Ovary (tissue), 3 donors: ENCODE results near the gene PDE1A.

Experiments
- EP300 ChIP-seq: sonication (generic); formaldehyde crosslinking; IDR thresholded peaks from one replicate; pipeline ENCODE4 v1.6.1; 2017; ENCODE audit warnings: antibody characterized with exemption
- POLR2A ChIP-seq: fragments of 450-650 bp; IDR thresholded peaks from one replicate; pipeline ENCODE4 v1.6.1; 2017; ENCODE audit warnings: antibody characterized with exemption, mild to moderate bottlenecking, moderate library complexity
- TF ChIP-seq, protein P1 (sequence below), 3 donors: fragments of 450-650 bp in 2 of 3; fragments of 200-600 bp in 1 of 3; IDR thresholded peaks; one replicate each; pipeline versions ENCODE4 v1.5.1 to v1.8.0; 2016 to 2022; ENCODE audit warnings: antibody characterized with exemption in 3 of 3, mild to moderate bottlenecking in 1 of 3
- donor health status: DM: no; HTN: no; CAD: no.

DNA sequence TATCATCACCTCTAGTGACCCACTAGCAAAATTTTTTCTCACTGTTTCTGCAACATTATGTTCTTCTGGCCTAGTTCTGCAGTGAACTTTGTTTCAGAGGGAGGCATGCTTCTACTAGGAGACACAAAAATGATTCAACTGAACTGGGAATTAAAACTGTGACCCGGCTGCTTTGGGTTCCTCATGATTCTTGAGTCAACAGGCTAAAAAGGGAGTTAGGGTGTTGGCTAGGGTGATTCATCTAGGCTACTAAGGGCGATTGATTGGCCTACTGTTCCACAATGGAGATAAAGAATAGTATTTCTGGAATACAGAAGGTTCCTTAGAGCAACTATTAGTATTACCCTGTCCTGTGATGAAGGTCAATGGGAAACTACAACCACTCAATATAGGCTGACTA, 261.6 kb downstream of the PDE1A start:
- TF ChIP-seq, protein P1, sequence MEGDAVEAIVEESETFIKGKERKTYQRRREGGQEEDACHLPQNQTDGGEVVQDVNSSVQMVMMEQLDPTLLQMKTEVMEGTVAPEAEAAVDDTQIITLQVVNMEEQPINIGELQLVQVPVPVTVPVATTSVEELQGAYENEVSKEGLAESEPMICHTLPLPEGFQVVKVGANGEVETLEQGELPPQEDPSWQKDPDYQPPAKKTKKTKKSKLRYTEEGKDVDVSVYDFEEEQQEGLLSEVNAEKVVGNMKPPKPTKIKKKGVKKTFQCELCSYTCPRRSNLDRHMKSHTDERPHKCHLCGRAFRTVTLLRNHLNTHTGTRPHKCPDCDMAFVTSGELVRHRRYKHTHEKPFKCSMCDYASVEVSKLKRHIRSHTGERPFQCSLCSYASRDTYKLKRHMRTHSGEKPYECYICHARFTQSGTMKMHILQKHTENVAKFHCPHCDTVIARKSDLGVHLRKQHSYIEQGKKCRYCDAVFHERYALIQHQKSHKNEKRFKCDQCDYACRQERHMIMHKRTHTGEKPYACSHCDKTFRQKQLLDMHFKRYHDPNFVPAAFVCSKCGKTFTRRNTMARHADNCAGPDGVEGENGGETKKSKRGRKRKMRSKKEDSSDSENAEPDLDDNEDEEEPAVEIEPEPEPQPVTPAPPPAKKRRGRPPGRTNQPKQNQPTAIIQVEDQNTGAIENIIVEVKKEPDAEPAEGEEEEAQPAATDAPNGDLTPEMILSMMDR (IDR thresholded peaks at IDR 0.05), result no peak
- TF ChIP-seq POLR2A (no peak), EP300 (no peak)
